Choroid plexus epithelial cell (primary cell): ENCODE data around the gene MS4A4E.

ENCODE experiments used
- DNase-seq: peaks from one replicate; pipeline ENCODE4 v3.0.0-alpha.2; 2010; ENCODE audit warnings: low read depth
- H3K4me3 ChIP-seq: 2 replicates; pipeline ENCODE4 v1.5.1; 2011; ENCODE audit warnings: low read depth, mild to moderate bottlenecking, control low read depth, low read length, moderate library complexity
- CTCF ChIP-seq: conservative IDR thresholded peaks from 2 replicates; pipeline ENCODE4 v1.5.1; 2011; ENCODE audit warnings: low read depth, mild to moderate bottlenecking, control low read depth, inconsistent platforms, low read length, moderate library complexity

Gene MS4A4E

GRCh38 chr11:60274416-60274815, 31.5 kb upstream of the MS4A4E start:
- DNase-seq: no peak
- TF ChIP-seq CTCF: no peak
- no peak overlapping the region for H3K4me3 ChIP-seq

- H3K4me3 ChIP-seq: no peak overlapping the region
- peak; percentile 47 for DNase-seq
- TF ChIP-seq CTCF: peak; percentile 60
Measured at GRCh38 chr11:60265373-60266214, 22.7 kb upstream of the MS4A4E start.

GRCh38 chr11:60264644-60265043, 21.7 kb upstream of the MS4A4E start:
- DNase-seq: no peak

GRCh38 chr11:60263402-60263801, 20.5 kb upstream of the MS4A4E start:
- no peak for DNase-seq
- TF ChIP-seq CTCF: no peak

More at GRCh38 chr11:60264644-60265043, 21.7 kb upstream of the MS4A4E start:
- H3K4me3 ChIP-seq: no peak overlapping the region
- no peak for TF ChIP-seq CTCF

GRCh38 chr11:60261014-60261413, 18.1 kb upstream of the MS4A4E start:
- DNase-seq: no peak
- no peak overlapping the region for H3K4me3 ChIP-seq

More at GRCh38 chr11:60263402-60263801, 20.5 kb upstream of the MS4A4E start:
- no peak overlapping the region for H3K4me3 ChIP-seq

GRCh38 chr11:60257956-60258722, 15.2 kb upstream of the MS4A4E start:
- no peak overlapping the region for H3K4me3 ChIP-seq
- DNase-seq: no peak
- no peak for TF ChIP-seq CTCF

More at GRCh38 chr11:60261014-60261413, 18.1 kb upstream of the MS4A4E start:
- TF ChIP-seq CTCF: no peak
